Measurements from ENCODE around the gene ZNF358. TPM values are rescaled to one million over a fixed set of nuclear protein-coding genes. Genes with fewer than 3 reads are reported as not detected.

ZNF358 gene
- polyA plus RNA-seq, 3 donors = 0.41 to 8.6 (median 1.0) TPM

DNA sequence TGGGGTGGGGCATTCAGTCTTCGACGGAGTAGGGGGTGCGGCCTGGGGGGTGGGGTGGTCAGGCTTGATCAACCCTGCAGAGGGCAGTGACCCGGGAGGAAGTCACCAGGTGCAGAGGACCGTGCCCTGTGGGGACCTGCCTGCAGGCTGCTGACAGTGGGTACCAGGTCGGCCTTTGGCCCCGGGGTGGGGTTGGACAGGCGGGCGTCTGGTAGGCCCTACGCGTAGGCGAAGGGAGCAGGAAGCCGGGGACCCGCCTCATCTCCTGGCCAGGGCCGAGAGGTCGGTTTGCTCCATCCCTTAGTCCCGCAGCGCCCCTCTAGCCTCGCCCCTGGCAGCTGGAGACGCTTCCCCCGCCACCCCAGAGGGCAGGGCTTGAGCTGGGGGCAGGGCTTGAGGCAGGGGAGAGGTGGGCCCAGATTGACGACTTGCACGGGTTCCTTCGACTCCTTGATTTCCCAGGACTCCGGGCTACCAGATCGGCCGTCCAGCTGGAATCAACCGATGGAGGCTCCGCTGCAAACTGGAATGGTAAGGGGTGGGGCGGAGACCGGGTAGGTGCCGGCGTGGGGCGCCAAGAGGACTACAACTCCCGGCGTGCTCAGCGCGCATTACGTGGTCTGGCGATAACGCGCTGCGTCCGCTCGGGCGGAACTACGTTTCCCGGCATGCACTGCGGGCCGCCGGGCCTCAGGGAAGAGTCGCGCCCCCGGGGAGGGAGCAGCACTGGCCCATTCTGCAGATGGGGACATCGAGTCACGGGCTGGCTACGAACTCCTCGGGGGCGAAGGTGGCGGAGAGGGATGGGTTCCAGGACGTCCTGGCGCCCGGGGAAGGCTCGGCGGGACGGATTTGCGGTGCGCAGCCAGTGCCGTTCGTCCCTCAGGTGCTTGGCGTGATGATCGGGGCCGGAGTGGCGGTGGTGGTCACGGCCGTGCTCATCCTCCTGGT is 19.4 kb downstream of the ZNF358 start, which contains the start of gene PNPLA6:
Gene PNPLA6 (plus strand): TSS at position 671 of the 951 bp plus-strand sequence. CDS start 72 bp downstream, at position 743.
- Mint-ChIP-seq H3K27ac (peak within 1 kb of the TSS; percentile 83 to 95 (median 91)), H3K4me3 (peak within 1 kb of the TSS; percentile 89 to 94), H3K36me3 (peaks cover 40 to 54% of the 10 kb centered on the region in 2 donors)

More for the DNA sequence above, 19.4 kb downstream of the ZNF358 start, which contains the start of gene PNPLA6:
- H3K27ac ChIP-seq (ENCODE audit: low read depth in 1 of 2, low read length in 2 of 2) = peak within 1 kb of the TSS; percentile 81 to 88
- peaks cover 12% of the 10 kb centered on the region for H3K79me2 ChIP-seq (ENCODE audit: insufficient read depth, low read length)
- Mint-ChIP-seq H3K4me1 (peaks cover 36% of the 10 kb centered on the region), H3K9me3 (peaks cover 0 to 4% (median 0%) of the 10 kb centered on the region in 7 donors), H3K27me3 (ENCODE audit: low read depth in 3 of 3) (peaks cover 0 to 5% (median 2%) of the 10 kb centered on the region in 3 donors)
- H3K4me3 ChIP-seq (replicated peaks in 1 of 3; ENCODE audit: low read depth in 2 of 3, low read length in 3 of 3) = peak within 1 kb of the TSS; percentile 60 to 99 (median 99)
- peak within 1 kb of the TSS; percentile 85 for H2AFZ ChIP-seq (ENCODE audit: insufficient read depth, low read depth, low read length, poor library complexity, severe bottlenecking)
- no peaks in the 10 kb centered on the region for H3K9me3 ChIP-seq (replicated peaks in 1 of 2; ENCODE audit: control insufficient read depth in 1 of 2, insufficient read depth in 1 of 2, low read length in 2 of 2)
- H3K4me2 ChIP-seq (replicated peaks; ENCODE audit: extremely low read depth, low read length, poor library complexity, severe bottlenecking) = peak within 1 kb of the TSS; percentile 100
- H3K27me3 ChIP-seq (ENCODE audit: control insufficient read depth in 2 of 2, insufficient read depth in 2 of 2, low read length in 2 of 2) = no peaks in the 10 kb centered on the region
- H4K20me1 ChIP-seq (ENCODE audit: insufficient read depth, low read length) = no peaks in the 10 kb centered on the region
- H3K9ac ChIP-seq (ENCODE audit: insufficient read depth, low read length, poor library complexity, severe bottlenecking) = peak within 1 kb of the TSS; percentile 79
- peaks cover 27 to 47% of the 10 kb centered on the region in 2 donors for H3K36me3 ChIP-seq (replicated peaks in 1 of 2; ENCODE audit: control insufficient read depth in 1 of 2, insufficient read depth in 2 of 2, low read length in 2 of 2)
- intact Hi-C loops (cut with micrococcal nuclease) = loop anchor here (10.0 kb wide), 1 partner anchor 141 kb away; no protein-coding TSS in a partner anchor
- H3K4me1 ChIP-seq (ENCODE audit: control insufficient read depth in 1 of 2, insufficient read depth in 2 of 2, low read length in 2 of 2) = peaks cover 32 to 43% of the 10 kb centered on the region in 2 donors
- TF ChIP-seq, protein P1, sequence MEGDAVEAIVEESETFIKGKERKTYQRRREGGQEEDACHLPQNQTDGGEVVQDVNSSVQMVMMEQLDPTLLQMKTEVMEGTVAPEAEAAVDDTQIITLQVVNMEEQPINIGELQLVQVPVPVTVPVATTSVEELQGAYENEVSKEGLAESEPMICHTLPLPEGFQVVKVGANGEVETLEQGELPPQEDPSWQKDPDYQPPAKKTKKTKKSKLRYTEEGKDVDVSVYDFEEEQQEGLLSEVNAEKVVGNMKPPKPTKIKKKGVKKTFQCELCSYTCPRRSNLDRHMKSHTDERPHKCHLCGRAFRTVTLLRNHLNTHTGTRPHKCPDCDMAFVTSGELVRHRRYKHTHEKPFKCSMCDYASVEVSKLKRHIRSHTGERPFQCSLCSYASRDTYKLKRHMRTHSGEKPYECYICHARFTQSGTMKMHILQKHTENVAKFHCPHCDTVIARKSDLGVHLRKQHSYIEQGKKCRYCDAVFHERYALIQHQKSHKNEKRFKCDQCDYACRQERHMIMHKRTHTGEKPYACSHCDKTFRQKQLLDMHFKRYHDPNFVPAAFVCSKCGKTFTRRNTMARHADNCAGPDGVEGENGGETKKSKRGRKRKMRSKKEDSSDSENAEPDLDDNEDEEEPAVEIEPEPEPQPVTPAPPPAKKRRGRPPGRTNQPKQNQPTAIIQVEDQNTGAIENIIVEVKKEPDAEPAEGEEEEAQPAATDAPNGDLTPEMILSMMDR (IDR thresholded peaks at IDR 0.05) = no peak
- DNase-seq = peak; percentile 84 to 89 (median 85)
- under 1% methylated on average over 74 of the region's 76 CpGs for WGBS (ENCODE audit: insufficient coverage)

Measured in CD14-positive monocyte (primary cell).